Fibroblast of skin of scalp (primary cell): Measurements from ENCODE around the gene ATF5.
"Not testable (repeated sequence)": the region's sequence is repeated elsewhere in the genome, so short reads cannot be mapped to it uniquely, and the experiment has no call there.

Source experiments
- DNase-seq: peaks from one replicate; pipeline ENCODE4 v3.0.0-alpha.2; 2013

The ATF5 gene

GRCh38 chr19:49923055-49924003, 5.7 kb upstream of the ATF5 start:
- DNase-seq, result no peak

DNA sequence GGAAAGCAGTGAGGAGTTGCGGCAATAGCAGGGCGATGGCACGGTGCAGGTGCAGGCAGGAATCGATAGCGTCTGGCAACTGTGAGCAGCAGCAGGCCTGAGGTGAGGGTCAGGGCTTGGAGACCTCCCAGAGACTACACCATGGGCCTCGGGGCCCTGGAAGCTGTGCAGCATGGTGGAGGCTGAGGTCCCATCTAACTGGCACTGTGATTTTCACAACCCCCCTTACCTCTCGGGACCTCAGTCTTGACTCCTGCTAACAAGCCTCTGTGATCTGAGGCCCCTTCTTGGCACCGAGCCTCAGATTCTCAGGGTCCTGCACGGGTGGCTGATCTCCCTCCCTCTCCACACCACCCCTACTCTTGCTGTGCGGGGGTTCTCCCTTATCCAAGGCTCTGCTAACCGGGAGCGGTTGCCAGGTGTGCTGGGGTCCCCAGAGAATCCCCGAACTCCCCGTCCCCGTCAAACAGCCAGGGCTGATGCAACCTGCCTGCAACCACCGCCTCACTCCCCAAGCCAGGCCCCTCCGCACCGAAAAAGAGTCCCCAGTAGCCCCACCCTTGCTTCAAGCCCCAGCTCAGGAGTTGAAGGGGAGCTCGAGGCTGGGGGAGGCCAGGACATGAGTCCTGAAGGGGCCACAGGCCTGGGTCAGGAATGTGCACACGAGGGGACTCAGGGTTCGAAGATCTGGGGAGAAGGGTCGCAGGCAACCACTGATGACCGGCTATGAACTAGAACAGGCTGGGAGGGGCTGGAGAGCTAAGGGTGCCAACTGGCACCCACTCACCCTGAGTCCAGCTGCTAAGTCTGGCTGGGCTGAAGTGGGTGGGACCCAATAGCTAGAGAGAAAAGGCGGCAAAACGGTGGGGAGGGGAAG, 4.8 kb upstream of the ATF5 start:
- DNase-seq, result peak; percentile 37

DNA sequence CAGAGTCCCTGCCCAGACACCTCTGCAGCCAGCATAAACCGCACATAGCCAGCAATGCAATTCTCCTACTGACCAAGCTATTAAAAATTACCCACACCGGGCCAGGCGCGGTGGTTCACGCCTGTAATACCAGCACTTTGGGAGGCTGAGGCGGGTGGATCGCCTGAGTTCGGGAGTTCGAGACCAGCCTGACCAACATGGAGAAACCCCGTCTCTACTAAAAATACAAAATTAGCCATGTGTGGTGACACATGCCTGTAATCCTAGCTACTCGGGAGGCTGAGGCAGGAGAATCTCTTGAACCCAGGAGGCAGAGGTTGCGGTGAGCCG, 4.2 kb upstream of the ATF5 start:
- DNase-seq, result not testable (repeated sequence)

DNA sequence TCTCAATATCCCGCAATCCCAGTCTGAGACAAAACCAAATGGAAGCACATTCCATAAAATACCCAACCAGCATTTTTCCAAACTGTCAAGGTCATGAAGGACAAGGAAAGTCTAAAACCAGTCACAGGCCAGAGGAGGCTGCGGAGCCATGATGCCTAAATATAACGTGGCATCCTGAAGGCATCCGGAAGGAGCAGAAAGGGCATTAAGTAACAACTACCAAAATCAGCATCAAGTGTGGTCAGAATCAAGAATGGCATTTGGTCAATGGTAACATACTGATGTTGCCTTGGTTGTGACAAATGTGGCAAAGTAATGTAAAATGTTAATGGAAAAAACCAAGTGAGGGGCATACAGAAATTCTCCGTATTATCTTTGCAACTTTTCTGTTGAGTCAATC, 3.5 kb upstream of the ATF5 start:
- DNase-seq, result no peak

DNA sequence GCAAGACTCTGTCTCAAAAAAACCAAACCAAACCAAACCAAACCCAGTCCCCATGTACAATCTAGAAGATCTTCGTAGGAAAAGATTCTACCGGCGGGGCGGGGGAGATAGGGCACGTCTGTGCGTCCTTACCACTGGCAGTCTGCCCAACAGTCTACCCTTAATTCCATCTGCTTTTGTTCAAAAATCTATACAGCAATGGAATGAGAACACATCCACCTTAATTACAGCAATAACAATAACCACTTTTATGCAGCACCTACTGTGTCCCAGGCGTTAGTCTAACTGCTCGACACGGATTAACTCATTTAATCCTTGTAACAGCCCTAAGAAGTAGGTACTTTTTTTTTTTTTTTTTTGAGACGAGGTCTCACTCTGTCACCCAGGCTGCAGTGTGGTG, 2.5 kb upstream of the ATF5 start:
- no peak for DNase-seq

DNA sequence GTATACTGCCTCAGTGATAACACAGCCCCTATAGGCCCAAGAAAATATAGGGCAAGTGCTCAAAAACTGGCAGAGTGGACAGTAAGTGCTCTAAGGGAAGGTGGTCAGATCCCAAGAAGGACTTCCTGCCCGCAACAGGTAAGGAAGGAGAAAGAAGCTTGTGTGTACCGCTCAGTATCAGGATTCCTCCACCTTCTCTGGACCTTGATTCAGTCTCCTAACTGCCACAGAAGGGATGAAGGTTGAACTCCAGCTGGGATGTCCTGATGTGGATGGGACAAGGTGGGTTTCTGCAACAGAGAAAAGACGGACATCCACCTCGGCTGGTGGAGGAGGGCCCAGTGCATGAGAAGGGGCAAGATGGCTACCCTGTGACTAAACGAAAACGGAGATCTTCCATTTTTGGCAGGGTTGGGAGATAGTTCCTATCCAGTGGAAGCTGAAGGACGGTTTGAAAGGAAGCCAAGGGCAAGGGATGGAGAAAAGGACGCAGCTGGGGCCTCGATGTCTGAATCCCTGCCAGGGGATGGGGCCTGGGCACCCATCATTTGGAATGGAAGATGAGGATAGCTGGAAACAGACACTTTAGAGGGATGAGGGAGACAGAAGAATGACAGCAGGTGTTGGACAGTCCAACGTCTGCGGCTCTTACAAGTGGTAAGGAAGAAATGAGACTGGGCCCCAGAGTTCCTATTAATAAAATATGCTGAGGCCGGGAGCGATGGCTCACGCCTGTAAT, 1.3 kb upstream of the ATF5 start:
- DNase-seq, result no peak

DNA sequence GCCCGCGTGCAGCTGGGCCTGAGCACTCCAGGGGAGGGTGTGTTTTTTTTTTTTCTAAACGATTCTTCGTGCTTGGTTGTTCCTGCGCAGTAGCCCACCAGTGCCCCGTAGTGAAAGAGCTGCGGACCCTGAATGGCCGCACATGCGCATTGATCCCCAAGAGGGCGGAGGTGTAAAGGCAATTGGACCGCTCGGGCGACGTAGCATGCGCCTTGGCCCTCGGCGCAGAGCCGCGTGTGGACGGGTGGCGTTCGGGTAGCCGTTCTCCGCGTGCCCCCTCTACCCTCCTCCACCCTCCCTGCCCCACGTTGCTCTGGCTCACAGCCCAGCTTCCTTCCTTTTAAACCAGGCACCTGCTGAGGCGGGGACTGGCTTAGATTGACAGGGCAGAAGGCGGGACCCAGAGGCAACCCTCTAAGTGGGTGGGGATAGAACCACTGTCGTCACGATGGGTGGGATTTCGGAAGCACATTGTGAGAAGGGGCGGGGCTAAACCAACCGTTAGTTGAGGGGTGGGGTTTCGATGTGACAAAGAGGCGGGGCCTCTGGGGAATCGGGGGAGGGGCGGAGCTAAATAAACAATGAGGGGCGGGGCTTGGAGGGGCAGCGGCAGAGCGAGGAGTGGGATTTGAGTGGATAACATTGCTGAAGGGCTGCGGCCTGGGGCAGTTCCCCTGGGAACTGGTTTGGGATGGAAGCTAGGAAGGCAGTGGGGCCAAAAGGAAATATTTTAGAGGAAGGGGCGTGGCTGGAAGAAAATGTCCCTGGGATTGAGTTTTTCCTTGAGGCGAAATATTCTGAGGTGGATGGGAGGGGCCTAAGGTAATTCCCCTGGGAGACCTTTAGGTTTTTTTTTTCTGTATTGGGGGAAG, 842 bp downstream of the ATF5 start:
- peak; percentile 96 for DNase-seq

DNA sequence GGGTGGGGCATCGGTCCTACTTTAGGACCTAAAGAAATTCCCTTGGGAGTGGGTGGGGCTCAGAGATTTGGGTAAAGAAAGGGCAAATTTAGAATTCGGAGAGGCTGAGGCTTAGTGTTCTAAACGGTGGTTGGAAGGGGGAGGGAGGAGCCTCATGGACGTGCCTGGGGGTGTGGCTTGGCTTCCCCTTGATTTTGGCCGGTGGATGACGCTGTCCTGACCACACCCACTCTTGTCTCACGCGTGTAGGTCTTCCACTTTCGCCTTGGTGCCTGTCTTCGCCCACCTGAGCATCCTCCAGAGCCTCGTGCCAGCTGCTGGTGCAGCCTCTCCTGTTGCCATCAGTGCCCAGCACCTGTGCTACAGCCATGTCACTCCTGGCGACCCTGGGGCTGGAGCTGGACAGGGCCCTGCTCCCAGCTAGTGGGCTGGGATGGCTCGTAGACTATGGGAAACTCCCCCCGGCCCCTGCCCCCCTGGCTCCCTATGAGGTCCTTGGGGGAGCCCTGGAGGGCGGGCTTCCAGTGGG, 1.5 kb downstream of the ATF5 start:
- no peak for DNase-seq

GRCh38 chr19:49931293-49932040, 2.5 kb downstream of the ATF5 start:
- no peak for DNase-seq

GRCh38 chr19:49932041-49932451, 3.0 kb downstream of the ATF5 start:
- no peak for DNase-seq

- no peak for DNase-seq
These were observed 3.7 kb downstream of the ATF5 start for GRCh38 chr19:49932731-49933131.

GRCh38 chr19:49933643-49934042, 4.6 kb downstream of the ATF5 start:
- DNase-seq, result no peak

GRCh38 chr19:49936549-49936948, 7.5 kb downstream of the ATF5 start:
- no peak for DNase-seq

DNA sequence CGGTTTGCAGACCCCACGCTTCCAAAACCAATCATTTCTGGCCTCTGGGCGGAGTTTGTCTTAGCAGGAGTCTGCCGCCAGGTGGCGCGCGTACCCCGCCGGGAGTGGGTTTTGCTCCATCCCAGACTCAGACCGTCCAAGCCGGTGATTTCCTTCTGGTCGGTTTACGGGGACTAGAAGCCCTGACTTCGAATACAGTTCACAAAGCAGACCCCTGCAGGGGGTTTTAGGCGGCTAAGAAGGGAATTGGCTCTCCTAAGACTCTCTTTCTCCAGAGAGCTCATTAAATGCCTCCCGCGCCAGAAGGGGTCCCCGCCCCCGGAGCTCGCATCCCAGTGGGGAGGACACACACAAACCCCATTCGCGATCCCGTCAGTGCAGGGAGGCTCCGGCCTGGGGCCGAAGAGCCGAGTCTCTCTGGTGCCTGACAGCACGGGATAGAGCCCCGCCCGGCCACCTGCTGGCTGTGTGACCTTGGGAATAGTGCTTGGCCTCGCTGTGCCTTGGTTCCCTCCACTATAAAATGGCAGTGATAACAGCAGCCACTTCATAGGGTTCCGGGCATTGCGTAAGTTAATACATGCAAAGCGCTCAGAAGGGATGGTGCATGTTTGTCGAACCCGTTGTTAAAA, 8.9 kb downstream of the ATF5 start:
- DNase-seq, result peak; percentile 71

- DNase-seq, result no peak
These were observed 9.7 kb downstream of the ATF5 start for GRCh38 chr19:49938662-49939061.

- no peak for DNase-seq
These were observed 10.9 kb downstream of the ATF5 start for GRCh38 chr19:49939721-49940481.

DNA sequence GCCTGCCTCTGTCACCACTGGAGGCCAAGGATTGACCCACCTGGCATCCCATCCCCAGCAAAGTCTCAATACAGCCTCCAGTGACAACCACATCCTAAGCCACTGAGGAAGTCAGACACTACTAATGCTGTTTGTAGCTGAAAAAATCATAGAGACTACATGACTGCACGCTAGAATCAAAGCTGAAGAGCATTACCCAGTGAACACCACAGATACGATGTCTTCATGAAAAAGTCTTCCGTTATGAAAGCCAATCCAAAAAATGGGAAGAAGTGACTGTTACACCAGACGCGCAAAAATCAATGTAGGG, 11.4 kb downstream of the ATF5 start:
- no peak for DNase-seq

GRCh38 chr19:49944567-49944966, 15.6 kb downstream of the ATF5 start:
- not testable (repeated sequence) for DNase-seq

DNA sequence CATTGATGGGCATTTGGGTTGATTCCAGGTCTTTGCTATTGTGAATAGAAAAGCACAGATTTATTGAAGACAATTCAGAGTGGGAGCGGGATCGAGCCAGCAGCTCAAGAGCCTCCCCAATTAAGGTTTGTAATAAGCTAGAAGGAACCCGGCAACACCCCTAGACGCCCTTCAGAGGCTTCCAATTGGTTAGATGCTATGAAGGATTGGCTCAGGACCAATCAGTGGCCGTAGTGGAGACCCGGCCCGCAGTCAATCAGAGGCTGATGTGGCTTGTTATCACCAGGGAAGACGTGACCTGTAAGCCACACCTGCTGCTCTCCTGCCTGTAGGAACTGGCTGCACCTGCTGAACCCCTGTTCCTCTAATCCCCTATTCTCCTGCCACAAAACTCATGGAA, 17.4 kb downstream of the ATF5 start:
- DNase-seq, result no peak
